ENCODE data around the gene PRKAG2.

PRKAG2 gene

DNA sequence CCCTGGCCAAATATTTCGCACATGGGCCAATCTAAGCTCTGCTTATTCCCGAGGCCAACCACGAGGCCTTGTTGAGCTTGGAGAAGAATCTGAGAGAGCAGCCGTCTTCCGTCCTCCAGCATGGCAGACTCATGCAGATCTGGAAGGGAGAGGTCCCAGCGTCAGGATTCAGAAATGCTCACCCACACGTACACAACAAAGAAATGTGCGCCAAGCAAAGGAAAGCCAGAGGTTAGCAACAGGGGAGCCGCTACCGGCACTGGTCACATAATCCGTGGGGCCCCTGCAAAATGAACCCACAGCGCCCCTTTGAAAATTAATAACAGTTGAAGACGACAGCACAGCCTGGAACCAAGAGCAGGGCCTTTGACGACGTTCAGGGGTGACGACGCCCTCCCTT is 25.4 kb upstream of the PRKAG2 start:
- Histone ChIP-seq H3K4me3 (IDR thresholded peaks at IDR 0.05; ENCODE audit: insufficient read depth, low read depth, low read length) (no peak overlapping the region), H3K4me1 (ENCODE audit: low read depth, poor library complexity, severe bottlenecking) (no peaks in the 10 kb centered on the region), H4K20me1 (ENCODE audit: insufficient read depth) (no peaks in the 10 kb centered on the region), H2AFZ (ENCODE audit: low read depth) (no peak overlapping the region), H3K4me2 (no peak overlapping the region), H3K9ac (no peak overlapping the region), H3K79me2 (ENCODE audit: insufficient read depth, low read depth) (no peaks in the 10 kb centered on the region), H3K36me3 (ENCODE audit: insufficient read depth) (no peaks in the 10 kb centered on the region), H3K27me3 (ENCODE audit: insufficient read depth, low read depth) (no peaks in the 10 kb centered on the region), H3K27ac (no peak overlapping the region)
- TF ChIP-seq, protein P1, sequence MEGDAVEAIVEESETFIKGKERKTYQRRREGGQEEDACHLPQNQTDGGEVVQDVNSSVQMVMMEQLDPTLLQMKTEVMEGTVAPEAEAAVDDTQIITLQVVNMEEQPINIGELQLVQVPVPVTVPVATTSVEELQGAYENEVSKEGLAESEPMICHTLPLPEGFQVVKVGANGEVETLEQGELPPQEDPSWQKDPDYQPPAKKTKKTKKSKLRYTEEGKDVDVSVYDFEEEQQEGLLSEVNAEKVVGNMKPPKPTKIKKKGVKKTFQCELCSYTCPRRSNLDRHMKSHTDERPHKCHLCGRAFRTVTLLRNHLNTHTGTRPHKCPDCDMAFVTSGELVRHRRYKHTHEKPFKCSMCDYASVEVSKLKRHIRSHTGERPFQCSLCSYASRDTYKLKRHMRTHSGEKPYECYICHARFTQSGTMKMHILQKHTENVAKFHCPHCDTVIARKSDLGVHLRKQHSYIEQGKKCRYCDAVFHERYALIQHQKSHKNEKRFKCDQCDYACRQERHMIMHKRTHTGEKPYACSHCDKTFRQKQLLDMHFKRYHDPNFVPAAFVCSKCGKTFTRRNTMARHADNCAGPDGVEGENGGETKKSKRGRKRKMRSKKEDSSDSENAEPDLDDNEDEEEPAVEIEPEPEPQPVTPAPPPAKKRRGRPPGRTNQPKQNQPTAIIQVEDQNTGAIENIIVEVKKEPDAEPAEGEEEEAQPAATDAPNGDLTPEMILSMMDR (conservative IDR thresholded peaks at IDR 0.05; ENCODE audit: low read depth, low read length), result no peak

DNA sequence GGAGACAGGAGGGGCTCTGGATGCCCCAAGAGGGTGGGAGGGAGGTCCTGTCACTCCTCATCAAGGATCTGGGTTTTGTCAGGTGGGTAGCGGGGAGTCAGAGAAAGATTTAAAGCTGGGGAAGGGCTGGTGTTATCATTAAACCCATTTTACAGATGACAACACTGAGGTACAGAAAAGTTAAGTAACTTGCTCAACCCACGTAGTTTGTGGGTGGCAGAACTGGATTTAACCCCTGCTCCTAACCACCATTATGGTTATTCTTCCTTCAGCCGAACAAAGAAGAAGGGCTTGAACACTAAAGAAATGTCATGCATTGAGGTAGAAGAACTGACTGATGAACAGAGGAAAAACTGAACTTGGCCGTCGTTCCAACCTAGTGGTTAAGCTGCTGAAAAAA is 24.9 kb upstream of the PRKAG2 start:
- Histone ChIP-seq H4K20me1 (ENCODE audit: insufficient read depth) (no peaks in the 10 kb centered on the region), H3K4me3 (IDR thresholded peaks at IDR 0.05; ENCODE audit: insufficient read depth, low read depth, low read length) (no peak overlapping the region), H3K27me3 (ENCODE audit: insufficient read depth, low read depth) (no peaks in the 10 kb centered on the region), H3K4me2 (no peak overlapping the region), H3K4me1 (ENCODE audit: low read depth, poor library complexity, severe bottlenecking) (no peaks in the 10 kb centered on the region), H3K36me3 (ENCODE audit: insufficient read depth) (no peaks in the 10 kb centered on the region), H3K79me2 (ENCODE audit: insufficient read depth, low read depth) (no peaks in the 10 kb centered on the region), H3K9ac (no peak overlapping the region), H3K27ac (no peak overlapping the region), H2AFZ (ENCODE audit: low read depth) (no peak overlapping the region)
- TF ChIP-seq, protein P1 (conservative IDR thresholded peaks at IDR 0.05; ENCODE audit: low read depth, low read length), result no peak

DNA sequence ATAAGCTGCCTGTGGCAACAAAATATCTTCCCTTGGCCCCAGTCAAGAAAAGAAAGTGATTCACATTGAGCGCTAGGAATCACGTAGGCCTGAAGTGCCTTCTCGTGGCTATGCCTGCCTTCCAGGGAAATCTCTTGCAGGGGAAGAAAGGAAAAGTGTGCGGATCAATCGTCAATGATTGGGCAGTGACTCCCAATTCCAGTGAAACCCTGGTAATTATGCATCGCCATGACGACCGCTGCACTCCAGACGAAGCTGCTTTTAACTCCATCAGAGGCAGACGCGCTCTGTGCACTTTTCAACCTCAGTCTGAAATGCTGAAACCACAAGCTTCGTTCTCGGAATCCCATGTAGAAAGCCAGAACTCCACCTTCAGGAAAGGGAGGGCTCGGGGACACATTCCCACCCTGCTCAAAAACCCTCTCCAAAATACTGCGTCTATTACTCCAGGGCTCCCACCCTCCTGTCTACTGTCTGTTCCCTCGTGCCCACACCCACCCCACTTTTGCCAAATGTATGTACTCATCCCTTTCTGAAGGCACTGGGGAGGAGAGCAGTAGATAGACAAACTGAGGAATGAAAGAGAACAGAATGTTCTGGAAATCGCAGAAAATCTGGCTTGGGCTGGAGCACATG is 24.2 kb upstream of the PRKAG2 start:
- H3K4me2 ChIP-seq, result no peak overlapping the region

DNA sequence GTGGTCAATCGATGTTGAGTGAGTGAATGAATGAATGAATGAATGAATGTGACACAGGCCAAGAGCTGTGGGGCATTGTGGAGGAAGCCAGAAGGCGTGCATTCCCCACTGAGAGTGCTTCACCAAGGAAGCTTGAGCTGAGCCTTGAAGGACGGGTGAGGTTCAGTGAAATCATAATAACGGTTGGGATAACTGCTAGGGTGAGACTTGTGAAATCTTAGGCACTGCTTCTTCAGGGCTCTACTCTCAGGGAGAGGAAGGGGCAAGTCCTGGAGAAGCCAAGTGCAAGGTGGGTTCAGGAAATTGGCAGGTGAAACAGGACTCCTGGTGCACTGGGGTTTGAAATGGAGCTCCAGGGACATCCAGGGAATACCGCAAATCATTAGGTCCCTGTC is 23.7 kb upstream of the PRKAG2 start:
- no peaks in the 10 kb centered on the region for H3K36me3 ChIP-seq (ENCODE audit: insufficient read depth)
- no peak overlapping the region for H3K4me3 ChIP-seq (IDR thresholded peaks at IDR 0.05; ENCODE audit: insufficient read depth, low read depth, low read length)
- H4K20me1 ChIP-seq (ENCODE audit: insufficient read depth), result no peaks in the 10 kb centered on the region
- H2AFZ ChIP-seq (ENCODE audit: low read depth), result no peak overlapping the region
- no peak overlapping the region for H3K4me2 ChIP-seq
- H3K4me1 ChIP-seq (ENCODE audit: low read depth, poor library complexity, severe bottlenecking), result no peaks in the 10 kb centered on the region
- no peaks in the 10 kb centered on the region for H3K79me2 ChIP-seq (ENCODE audit: insufficient read depth, low read depth)
- TF ChIP-seq, protein P1 (conservative IDR thresholded peaks at IDR 0.05; ENCODE audit: low read depth, low read length), result no peak
- H3K27me3 ChIP-seq (ENCODE audit: insufficient read depth, low read depth), result no peaks in the 10 kb centered on the region
- no peak overlapping the region for H3K27ac ChIP-seq
- H3K9ac ChIP-seq, result no peak overlapping the region

More for the DNA sequence above, 24.2 kb upstream of the PRKAG2 start:
- Histone ChIP-seq H3K4me1 (ENCODE audit: low read depth, poor library complexity, severe bottlenecking) (no peaks in the 10 kb centered on the region), H3K36me3 (ENCODE audit: insufficient read depth) (no peaks in the 10 kb centered on the region), H2AFZ (ENCODE audit: low read depth) (no peak overlapping the region), H4K20me1 (ENCODE audit: insufficient read depth) (no peaks in the 10 kb centered on the region), H3K4me3 (IDR thresholded peaks at IDR 0.05; ENCODE audit: insufficient read depth, low read depth, low read length) (no peak overlapping the region), H3K27ac (no peak overlapping the region), H3K9ac (no peak overlapping the region), H3K79me2 (ENCODE audit: insufficient read depth, low read depth) (no peaks in the 10 kb centered on the region), H3K27me3 (ENCODE audit: insufficient read depth, low read depth) (no peaks in the 10 kb centered on the region)
- TF ChIP-seq, protein P1 (conservative IDR thresholded peaks at IDR 0.05; ENCODE audit: low read depth, low read length), result no peak
